K562 (cell line): ENCODE data around the gene DNAI1. TPM values are rescaled to one million over a fixed set of nuclear protein-coding genes. Genes with fewer than 3 reads are reported as not detected.

Source experiments
- ATAC-seq: fragments of 200-7000 bp; cut with Tn5 transposase; 3 replicates; pipeline ENCODE4 v1.9.1; 2020; ENCODE audit warnings: moderate library complexity
- BruUV-seq: library from RNA; stranded (reverse); fragments of 400-500 nt; replicated peaks from 2 replicates; lab custom pipeline; 2021; lab: Mats Ljungman, UMichigan
- CTCF ChIA-PET: fragments of 300-600 bp; formaldehyde crosslinking; extraction: SDS; loops from one replicate; lab custom pipeline; 2021; ENCODE audit warnings: low intra/inter-chr PET ratio; lab: Yijun Ruan, JAX
- POLR2A ChIA-PET: fragments of 300-600, 350-650 bp; sonication (Branson Sonifier 250); formaldehyde crosslinking; extraction: SDS; loops from one replicate; lab custom pipeline; 2021; ENCODE audit warnings: antibody characterized with exemption, inconsistent platforms; lab: Yijun Ruan, JAX
- DNase-seq, 4 experiments: peaks; one replicate each; pipeline versions ENCODE4 v3.0.0 to v3.0.0-alpha.2; 2011 to 2018; ENCODE audit warnings: low spot score in 3 of 4, mixed read lengths in 3 of 4; ENCODE audit errors: extremely low read depth in 1 of 4
- FAIRE-seq: peaks from 2 replicates; lab custom pipeline; 2011; peaks lifted over from hg19 to GRCh38; lab: Jason Lieb, UNC
- H2AFZ ChIP-seq: 2 replicates; pipeline ENCODE4 v1.6.0; 2011; ENCODE audit warnings: low read depth, low read length, control low read depth, inconsistent platforms
- H3K27ac ChIP-seq: fragments of 200-600 bp; 3 replicates; pipeline ENCODE4 v1.8.0; 2011; ENCODE audit warnings: low read depth, mild to moderate bottlenecking, control low read depth, inconsistent platforms, low read length, moderate library complexity, mixed read lengths; ENCODE audit errors: extremely low read depth
- H3K27me3 ChIP-seq, 2 experiments: fragments of 300-600 bp in 1 of 2; 2 replicates in 1 of 2; 3 replicates in 1 of 2; pipeline versions ENCODE4 v1.6.0 to v1.8.0; 2011; ENCODE audit warnings: inconsistent platforms in 2 of 2, low read length in 2 of 2, mild to moderate bottlenecking in 1 of 2, mixed read lengths in 1 of 2, moderate library complexity in 1 of 2; ENCODE audit not compliant: control insufficient read depth in 2 of 2, insufficient read depth in 2 of 2
- H3K36me3 ChIP-seq: fragments of 300-600 bp; 3 replicates; pipeline ENCODE4 v1.8.0; 2011; ENCODE audit warnings: mild to moderate bottlenecking, low read length, inconsistent platforms; ENCODE audit not compliant: control insufficient read depth, insufficient read depth
- H3K4me1 ChIP-seq, 2 experiments: fragments of 200-600 bp in 1 of 2; replicated peaks in 1 of 2; 2 replicates in 1 of 2; 3 replicates in 1 of 2; pipeline versions ENCODE4 v1.5.1 to v1.8.0; 2011; ENCODE audit warnings: inconsistent platforms in 2 of 2, low read length in 2 of 2, mild to moderate bottlenecking in 1 of 2, mixed read lengths in 1 of 2, moderate library complexity in 1 of 2; ENCODE audit not compliant: control insufficient read depth in 2 of 2, insufficient read depth in 2 of 2
- H3K4me2 ChIP-seq: 2 replicates; pipeline ENCODE4 v1.6.1; 2011; ENCODE audit warnings: low read length, control low read depth, inconsistent platforms, mixed read lengths; ENCODE audit not compliant: insufficient read depth
- H3K4me3 ChIP-seq: fragments of 200-600 bp; sonication (generic), shearing (Covaris generic); 2 replicates; pipeline ENCODE4 v1.5.1; 2016; ENCODE audit warnings: control low read depth, inconsistent platforms
- H3K79me2 ChIP-seq: fragments of 200-600 bp; 3 replicates; pipeline ENCODE4 v1.8.0; 2011; ENCODE audit warnings: low read length, inconsistent platforms; ENCODE audit not compliant: control insufficient read depth, insufficient read depth
- H3K9ac ChIP-seq, 2 experiments: 2 replicates each; pipeline versions ENCODE4 v1.6.0 to v1.6.1; 2011; ENCODE audit warnings: low read depth in 2 of 2, low read length in 2 of 2, control low read depth in 1 of 2, inconsistent platforms in 1 of 2, mild to moderate bottlenecking in 1 of 2, mixed read lengths in 1 of 2; ENCODE audit not compliant: insufficient read depth in 1 of 2
- H3K9me1 ChIP-seq: one replicate; pipeline ENCODE4 v1.6.0; 2011; ENCODE audit warnings: inconsistent platforms, mild to moderate bottlenecking, low read length, moderate library complexity; ENCODE audit not compliant: control insufficient read depth, insufficient read depth
- H3K9me3 ChIP-seq: replicated peaks from 2 replicates; pipeline ENCODE4 v1.5.1; 2011; ENCODE audit warnings: low read depth, low read length, inconsistent platforms; ENCODE audit not compliant: control insufficient read depth, insufficient read depth
- H4K20me1 ChIP-seq: replicated peaks from 2 replicates; pipeline ENCODE4 v1.6.1; 2011; ENCODE audit warnings: low read length, inconsistent platforms, mixed read lengths; ENCODE audit not compliant: control insufficient read depth, insufficient read depth
- ARNT ChIP-seq, 2 experiments: fragments of 450-650 bp; IDR thresholded peaks; 2 replicates each; pipeline ENCODE4 v1.6.1; 2016; ENCODE audit warnings: mild to moderate bottlenecking in 1 of 2
- COPS2 ChIP-seq: fragments of 450-650 bp; conservative IDR thresholded peaks from 2 replicates; pipeline ENCODE4 v1.6.1; 2016; ENCODE audit warnings: mild to moderate bottlenecking, moderate library complexity
- CREB3 ChIP-seq: fragments of 450-650 bp; conservative IDR thresholded peaks from 2 replicates; pipeline ENCODE4 v1.6.1; 2016; ENCODE audit warnings: missing genetic modification characterization, low read depth, mild to moderate bottlenecking, missing compliant biosample characterization, moderate library complexity
- GATAD2A ChIP-seq: fragments of 450-650 bp; IDR thresholded peaks from 2 replicates; pipeline ENCODE4 v1.6.1; 2017
- HEY1 ChIP-seq: fragments of 250-450 bp; sonication (Bioruptor Pico); IDR thresholded peaks from 2 replicates; pipeline ENCODE4 v1.5.0; 2020; ENCODE audit warnings: mild to moderate bottlenecking, moderate library complexity, borderline replicate concordance
- NR0B1 ChIP-seq: fragments of 450-650 bp; IDR thresholded peaks from one replicate; pipeline ENCODE4 v1.6.1; 2018; ENCODE audit warnings: mild to moderate bottlenecking, moderate library complexity; ENCODE audit not compliant: partially characterized antibody
- PREB ChIP-seq: sonication (generic); formaldehyde crosslinking; IDR thresholded peaks from 2 replicates; pipeline ENCODE4 v1.8.1; 2023; ENCODE audit warnings: mild to moderate bottlenecking, missing genetic modification reagents
- PTTG1 ChIP-seq: fragments of 450-650 bp; IDR thresholded peaks from 2 replicates; pipeline ENCODE4 v1.6.1; 2016; ENCODE audit warnings: low read depth, mild to moderate bottlenecking, missing genetic modification characterization, missing compliant biosample characterization
- TFE3 ChIP-seq: fragments of 450-650 bp; formaldehyde crosslinking; IDR thresholded peaks from 2 replicates; pipeline ENCODE4 v1.4.0; 2020; ENCODE audit warnings: mild to moderate bottlenecking, mixed read lengths
- TSHZ1 ChIP-seq: fragments of 250-450 bp; sonication (Bioruptor Pico); IDR thresholded peaks from 2 replicates; pipeline ENCODE4 v1.4.0; 2020; ENCODE audit warnings: mild to moderate bottlenecking, moderate library complexity
- WGBS: fragments of 100-300 bp; shearing (Covaris generic); methylation state at CpG from one replicate; pipeline ENCODE4 v1.1.6; 2016; ENCODE audit warnings: low coverage, mixed read lengths; ENCODE audit not compliant: insufficient coverage; ENCODE audit errors: missing lambda C conversion rate; 5-methylcytosine and 5-hydroxymethylcytosine counted together
- in situ Hi-C: fragments of 300-500 bp; cut with MboI; formaldehyde crosslinking; loops from 4 replicates; pipeline ENCODE4 v1.15.0; 2018; ENCODE audit warnings: inconsistent platforms, mixed read lengths
- intact Hi-C: fragments of 100-400 bp; cut with micrococcal nuclease; formaldehyde crosslinking; loops from 2 replicates; pipeline ENCODE4 v1.14.2; 2022
- polyA plus RNA-seq, 8 experiments: library from polyadenylated mRNA; depleted of rRNA in 4 of 8; stranded (reverse) in 5 of 8; unstranded in 3 of 8; fragments of >200 nt; fragmentation: Nextera tagmentation in 2 of 8; fragmentation: Illumina TruSeq in 1 of 8; extraction: Ambion mirVana in 2 of 8; extraction: Trizol in 1 of 8; gene quantifications; 2 replicates each; pipeline versions ENCODE4 v1.2.1 to v1.2.3, GENCODE V29; 2011 to 2014; ENCODE audit warnings: inconsistent platforms in 1 of 8, missing spikeins in 1 of 8
- total RNA-seq, 7 experiments: library from RNA; depleted of rRNA in 6 of 7; stranded (reverse); fragments of >200 nt in 6 of 7; fragmentation: Illumina TruSeq in 2 of 7; extraction: Trizol in 2 of 7; gene quantifications; 2 replicates each; pipeline versions ENCODE4 v1.2.1 to v1.2.3, GENCODE V29; 2011 to 2021; ENCODE audit warnings: low replicate concordance in 1 of 7

Gene DNAI1
- total and polyA plus RNA-seq, 9 of the 15 experiments (the other 6 are each of a cell fraction or from before 2014, with no cell fraction given): 0.01 to 0.17 (median 0.04) TPM; not detected in 6

GRCh38 chr9:34568774-34569173 is 110.2 kb downstream of the DNAI1 start (continued):
- TF ChIP-seq TSHZ1: no peak
- TF ChIP-seq PTTG1 (tag): no peak
- TF ChIP-seq NR0B1: no peak
- TF ChIP-seq, all 486 proteins: peak for 0

GRCh38 chr9:34570376-34570775 is 111.8 kb downstream of the DNAI1 start:
- TF ChIP-seq HEY1 (no peak), GATAD2A (no peak), CREB3 (tag) (no peak), COPS2 (no peak), ARNT (IDR thresholded peaks at IDR 0.05) (no peak), TFE3 (no peak), PREB (CRISPR knock-in tag) (no peak)
- FAIRE-seq (no peak), ATAC-seq (no peak), DNase-seq (no peak)
- Histone ChIP-seq H4K20me1 (peaks cover 4% of the 10 kb centered on the region; the same call in 1 of the 2 replicates), H3K27ac (no peak overlapping the region), H3K27me3 (peaks cover 13 to 74% of the 10 kb centered on the region in 2 experiments), H3K9ac (no peak overlapping the region), H3K36me3 (no peaks in the 10 kb centered on the region), H2AFZ (no peak overlapping the region), H3K4me1 (no peaks in the 10 kb centered on the region; a peak in 1 of 5 replicates), H3K4me3 (no peak overlapping the region), H3K9me3 (no peaks in the 10 kb centered on the region), H3K4me2 (no peak overlapping the region), H3K79me2 (no peaks in the 10 kb centered on the region), H3K9me1 (no peaks in the 10 kb centered on the region)
- intact Hi-C loops (no loop called here), in situ Hi-C loops (no loop called here)
- POLR2A ChIA-PET: interaction anchor here (0.7 kb wide), 1 partner anchor 1732 kb away, joined by 3 read pairs; no protein-coding TSS in a partner anchor
- BruUV-seq: no TSS peak
- WGBS: 0% methylated on average over 11 of the region's 11 CpGs
- CTCF ChIA-PET: no interaction called here
